ENCODE data around the gene CCL28. TPM values are rescaled to one million over a fixed set of nuclear protein-coding genes. Genes with fewer than 3 reads are reported as not detected.
A peak's percentile ranks its signal among the peaks of the same experiment; 100 is the strongest.

Gene CCL28
- total and polyA plus RNA-seq, 9 of the 15 experiments (the other 6 are each of a cell fraction or from before 2014, with no cell fraction given), result not detected

- CTCF ChIA-PET (ENCODE audit: low intra/inter-chr PET ratio), result no interaction called here
- FAIRE-seq (no peak), ATAC-seq (peak; percentile 30; the same call in 2 of the 3 replicates), DNase-seq (ENCODE audit: extremely low read depth in 1 of 4, low spot score in 3 of 4) (no peak)
- Histone ChIP-seq H3K36me3 (ENCODE audit: control insufficient read depth, insufficient read depth, low read length) (no peaks in the 10 kb centered on the region), H3K9me3 (replicated peaks; ENCODE audit: control insufficient read depth, insufficient read depth, low read depth, low read length) (peaks cover 8% of the 10 kb centered on the region), H2AFZ (ENCODE audit: low read depth, low read length) (peak overlapping the region; percentile 89), H3K9ac (ENCODE audit: insufficient read depth in 1 of 2, low read depth in 2 of 2, low read length in 2 of 2) (no peak overlapping the region), H4K20me1 (replicated peaks; ENCODE audit: control insufficient read depth, insufficient read depth, low read length) (no peaks in the 10 kb centered on the region), H3K27ac (ENCODE audit: extremely low read depth, low read depth, low read length) (no peak overlapping the region), H3K9me1 (ENCODE audit: control insufficient read depth, insufficient read depth, low read length) (no peaks in the 10 kb centered on the region), H3K4me3 (no peak overlapping the region), H3K4me1 (replicated peaks in 1 of 2; ENCODE audit: control insufficient read depth in 2 of 2, insufficient read depth in 2 of 2, low read length in 2 of 2) (peaks cover 0 to 25% of the 10 kb centered on the region in 2 experiments; a peak in 3 of 5 replicates), H3K27me3 (ENCODE audit: control insufficient read depth in 2 of 2, insufficient read depth in 2 of 2, low read length in 2 of 2) (no peaks in the 10 kb centered on the region), H3K4me2 (ENCODE audit: insufficient read depth, low read length) (no peak overlapping the region), H3K79me2 (ENCODE audit: control insufficient read depth, insufficient read depth, low read length) (no peaks in the 10 kb centered on the region)
- POLR2A ChIA-PET, result interaction anchor here (1.2 kb wide), 1 partner anchor 9 kb away, joined by 3 read pairs; no protein-coding TSS in a partner anchor
- in situ Hi-C loops (cut with MboI) (no loop called here), intact Hi-C loops (cut with micrococcal nuclease) (no loop called here)
- 21% methylated on average over 2 of the region's 2 CpGs for WGBS (ENCODE audit: insufficient coverage, low coverage, missing lambda C conversion rate)
- BruUV-seq (replicated peaks), result no TSS peak
- TF ChIP-seq ZNF444 (CRISPR knock-in tag; IDR thresholded peaks at IDR 0.05), result no peak
- no peak for TF ChIP-seq CCNT2 (IDR thresholded peaks at IDR 0.05; ENCODE audit: borderline replicate concordance, extremely low read depth, insufficient read length, low read depth, low read length)
- no peak for TF ChIP-seq MYNN (IDR thresholded peaks at IDR 0.05)
- TF ChIP-seq MYNN (CRISPR knock-in tag; IDR thresholded peaks at IDR 0.05), result no peak
- TF ChIP-seq EHMT2 (IDR thresholded peaks at IDR 0.05), result no peak
- TF ChIP-seq HCFC1 (IDR thresholded peaks at IDR 0.05; ENCODE audit: low read depth, low read length), result no peak
- 0 out of 2 replicates have a peak, but pooled peaks have one; percentile 13 for TF ChIP-seq ZNF668 (CRISPR knock-in tag; IDR thresholded peaks at IDR 0.05)
- TF ChIP-seq MAFG (tag; conservative IDR thresholded peaks at IDR 0.05), result peak; percentile 35; the same call in 1 of the 2 replicates
- TF ChIP-seq RBFOX2 (IDR thresholded peaks at IDR 0.05; ENCODE audit: low read depth, low read length), result no peak
- no peak for TF ChIP-seq POLR2B (IDR thresholded peaks at IDR 0.05; ENCODE audit: low read depth, partially characterized antibody)
- peak; percentile 39 for TF ChIP-seq NFE2 (IDR thresholded peaks at IDR 0.05; ENCODE audit: low read depth)
- no peak for TF ChIP-seq MXD1 (CRISPR knock-in tag; IDR thresholded peaks at IDR 0.05; ENCODE audit: borderline replicate concordance, poor library complexity, severe bottlenecking)
- no peak for TF ChIP-seq SRSF1 (IDR thresholded peaks at IDR 0.05; ENCODE audit: low read depth, low read length)
- TF ChIP-seq NR3C1 (CRISPR knock-in tag; IDR thresholded peaks at IDR 0.05), result no peak
- TF ChIP-seq ZNF384 (IDR thresholded peaks at IDR 0.05; ENCODE audit: low read depth, low read length), result no peak
- no peak for TF ChIP-seq TEAD2 (tag; IDR thresholded peaks at IDR 0.05)
- TF ChIP-seq MTA2 (IDR thresholded peaks at IDR 0.05; ENCODE audit: low read depth), result no peak
- no peak for TF ChIP-seq HDGF (IDR thresholded peaks at IDR 0.05)
- TF ChIP-seq SRF (CRISPR knock-in tag; IDR thresholded peaks at IDR 0.05), result no peak
- TF ChIP-seq PCBP2 (IDR thresholded peaks at IDR 0.05; ENCODE audit: low read depth, low read length, poor library complexity, severe bottlenecking), result no peak
- no peak for TF ChIP-seq ZNF445 (CRISPR knock-in tag; IDR thresholded peaks at IDR 0.05; ENCODE audit: low read depth)
- no peak for TF ChIP-seq TARDBP (IDR thresholded peaks at IDR 0.05)
- no peak for TF ChIP-seq KAT2B (IDR thresholded peaks at IDR 0.05; ENCODE audit: low read depth, low read length)
- TF ChIP-seq GTF3C2 (IDR thresholded peaks at IDR 0.05; ENCODE audit: borderline replicate concordance, extremely low read depth, insufficient read length), result no peak
These were observed 55.1 kb downstream of the CCL28 start for GRCh38 chr5:43357067-43357466.
